Measurements from ENCODE around the gene ESYT2. TPM values are rescaled to one million over a fixed set of nuclear protein-coding genes. Genes with fewer than 3 reads are reported as not detected.
A peak's percentile ranks its signal among the peaks of the same experiment; 100 is the strongest.

The ESYT2 gene
- total and polyA plus RNA-seq, 9 of the 15 experiments (the other 6 are each of a cell fraction or from before 2014, with no cell fraction given), result 5.8 to 86.9 (median 64.7) TPM

DNA sequence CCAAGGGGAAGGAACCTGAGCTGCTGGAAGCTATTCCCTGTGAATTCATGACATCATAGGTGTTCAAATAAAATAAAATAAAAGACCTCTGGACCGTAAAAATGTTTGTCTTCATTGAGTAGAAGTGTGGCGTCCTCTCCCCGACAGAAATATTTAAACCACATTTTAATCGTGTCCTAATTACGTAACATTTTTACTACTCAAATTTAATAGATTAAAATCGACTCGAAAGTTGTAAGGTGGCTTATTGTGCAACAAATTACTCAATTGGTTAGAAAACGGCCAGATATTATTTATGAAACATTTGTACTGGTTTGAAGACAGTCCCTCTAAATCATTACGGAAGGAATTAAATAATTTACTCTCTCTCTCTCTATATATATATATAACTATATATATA, 109.2 kb downstream of the ESYT2 start (continued):
- TF ChIP-seq ZNF12 (CRISPR knock-in tag; IDR thresholded peaks at IDR 0.05), result no peak
- TF ChIP-seq CEBPB (tag; IDR thresholded peaks at IDR 0.05), result peak; percentile 79
- no peak for TF ChIP-seq CEBPG (CRISPR knock-in tag; IDR thresholded peaks at IDR 0.05)
- TF ChIP-seq CEBPG (tag; conservative IDR thresholded peaks at IDR 0.05 in 1 of 2, IDR thresholded peaks at IDR 0.05 in 1 of 2), result peak; percentile 42 to 88; a peak in 3 of 4 replicates
- no peak for TF ChIP-seq MCM7 (IDR thresholded peaks at IDR 0.05)
- no peak for TF ChIP-seq ZNF431 (CRISPR knock-in tag; IDR thresholded peaks at IDR 0.05)
- TF ChIP-seq MED1 (CRISPR knock-in tag; IDR thresholded peaks at IDR 0.05; ENCODE audit: borderline replicate concordance), result no peak

DNA sequence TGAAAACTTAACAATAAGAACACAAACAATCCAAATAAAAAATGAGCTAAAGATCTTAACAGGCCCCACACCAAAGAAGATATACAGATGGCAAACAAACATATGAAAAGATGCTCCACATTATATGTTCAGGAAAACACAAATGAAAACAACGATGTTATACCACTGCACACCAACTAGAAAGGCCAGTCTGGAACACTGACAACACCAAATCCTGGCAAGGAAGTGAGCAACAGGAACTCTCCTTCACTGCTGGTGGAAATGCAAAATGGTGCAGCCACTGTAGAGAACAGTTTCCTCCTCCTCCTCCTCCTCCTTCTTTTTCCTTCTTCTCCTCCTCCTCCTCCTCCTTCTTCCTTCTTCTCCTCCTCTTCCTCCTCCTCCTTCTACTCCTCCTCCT, 112.5 kb downstream of the ESYT2 start:
- H3K4me1 ChIP-seq (replicated peaks in 1 of 2; ENCODE audit: control insufficient read depth in 2 of 2, insufficient read depth in 2 of 2, low read length in 2 of 2), result no peaks in the 10 kb centered on the region
- no peak overlapping the region for H2AFZ ChIP-seq (ENCODE audit: low read depth, low read length)
- FAIRE-seq (no peak), ATAC-seq (peak; percentile 71), DNase-seq (ENCODE audit: extremely low read depth in 1 of 4, low spot score in 3 of 4) (no peak)
- H3K4me2 ChIP-seq (ENCODE audit: insufficient read depth, low read length), result no peak overlapping the region
- ChIA-PET CTCF (ENCODE audit: low intra/inter-chr PET ratio) (no interaction called here), POLR2A (no interaction called here)
- no peaks in the 10 kb centered on the region for H3K9me3 ChIP-seq (replicated peaks; ENCODE audit: control insufficient read depth, insufficient read depth, low read depth, low read length)
- H3K27me3 ChIP-seq (ENCODE audit: control insufficient read depth in 2 of 2, insufficient read depth in 2 of 2, low read length in 2 of 2), result peaks cover 0 to 5% of the 10 kb centered on the region in 2 experiments; a peak in 1 of 5 replicates
- no peaks in the 10 kb centered on the region for H3K79me2 ChIP-seq (ENCODE audit: control insufficient read depth, insufficient read depth, low read length)
- H3K9me1 ChIP-seq (ENCODE audit: control insufficient read depth, insufficient read depth, low read length), result no peaks in the 10 kb centered on the region
- no peak overlapping the region for H3K9ac ChIP-seq (ENCODE audit: insufficient read depth in 1 of 2, low read depth in 2 of 2, low read length in 2 of 2)
- 12% methylated on average over 1 of the region's 1 CpG for WGBS (ENCODE audit: insufficient coverage, low coverage, missing lambda C conversion rate)
- BruUV-seq (replicated peaks), result no TSS peak
- no peaks in the 10 kb centered on the region for H4K20me1 ChIP-seq (replicated peaks; ENCODE audit: control insufficient read depth, insufficient read depth, low read length)
- intact Hi-C loops (cut with micrococcal nuclease), result no loop called here
- H3K27ac ChIP-seq (ENCODE audit: extremely low read depth, low read depth, low read length), result no peak overlapping the region
- H3K36me3 ChIP-seq (ENCODE audit: control insufficient read depth, insufficient read depth, low read length), result no peaks in the 10 kb centered on the region
- no peak overlapping the region for H3K4me3 ChIP-seq
- in situ Hi-C loops (cut with MboI), result no loop called here
- TF ChIP-seq BCOR (IDR thresholded peaks at IDR 0.05), result no peak
- TF ChIP-seq EGR1 (conservative IDR thresholded peaks at IDR 0.05), result no peak
- TF ChIP-seq CBX8 (IDR thresholded peaks at IDR 0.05; ENCODE audit: borderline replicate concordance, extremely low read depth, low read depth, low read length, poor library complexity, severe bottlenecking), result no peak
- no peak for TF ChIP-seq LCOR (CRISPR knock-in tag; IDR thresholded peaks at IDR 0.05)
- TF ChIP-seq, protein P1, sequence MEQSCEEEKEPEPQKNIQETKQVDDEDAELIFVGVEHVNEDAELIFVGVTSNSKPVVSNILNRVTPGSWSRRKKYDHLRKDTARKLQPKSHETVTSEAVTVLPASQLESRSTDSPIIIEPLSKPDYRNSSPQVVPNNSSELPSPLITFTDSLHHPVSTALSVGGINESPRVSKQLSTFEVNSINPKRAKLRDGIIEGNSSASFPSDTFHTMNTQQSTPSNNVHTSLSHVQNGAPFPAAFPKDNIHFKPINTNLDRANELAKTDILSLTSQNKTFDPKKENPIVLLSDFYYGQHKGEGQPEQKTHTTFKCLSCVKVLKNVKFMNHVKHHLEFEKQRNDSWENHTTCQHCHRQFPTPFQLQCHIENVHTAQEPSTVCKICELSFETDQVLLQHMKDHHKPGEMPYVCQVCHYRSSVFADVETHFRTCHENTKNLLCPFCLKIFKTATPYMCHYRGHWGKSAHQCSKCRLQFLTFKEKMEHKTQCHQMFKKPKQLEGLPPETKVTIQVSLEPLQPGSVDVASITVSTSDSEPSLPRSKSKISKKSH (CRISPR knock-in tag; IDR thresholded peaks at IDR 0.05), result no peak
- TF ChIP-seq, protein P2, sequence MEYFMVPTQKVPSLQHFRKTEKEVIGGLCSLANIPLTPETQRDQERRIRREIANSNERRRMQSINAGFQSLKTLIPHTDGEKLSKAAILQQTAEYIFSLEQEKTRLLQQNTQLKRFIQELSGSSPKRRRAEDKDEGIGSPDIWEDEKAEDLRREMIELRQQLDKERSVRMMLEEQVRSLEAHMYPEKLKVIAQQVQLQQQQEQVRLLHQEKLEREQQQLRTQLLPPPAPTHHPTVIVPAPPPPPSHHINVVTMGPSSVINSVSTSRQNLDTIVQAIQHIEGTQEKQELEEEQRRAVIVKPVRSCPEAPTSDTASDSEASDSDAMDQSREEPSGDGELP (CRISPR knock-in tag; IDR thresholded peaks at IDR 0.05; ENCODE audit: borderline replicate concordance), result no peak
- TF ChIP-seq ZNF766 (CRISPR knock-in tag; conservative IDR thresholded peaks at IDR 0.05), result no peak
- no peak for TF ChIP-seq ZNF224 (CRISPR knock-in tag; IDR thresholded peaks at IDR 0.05)
- TF ChIP-seq, protein P3, sequence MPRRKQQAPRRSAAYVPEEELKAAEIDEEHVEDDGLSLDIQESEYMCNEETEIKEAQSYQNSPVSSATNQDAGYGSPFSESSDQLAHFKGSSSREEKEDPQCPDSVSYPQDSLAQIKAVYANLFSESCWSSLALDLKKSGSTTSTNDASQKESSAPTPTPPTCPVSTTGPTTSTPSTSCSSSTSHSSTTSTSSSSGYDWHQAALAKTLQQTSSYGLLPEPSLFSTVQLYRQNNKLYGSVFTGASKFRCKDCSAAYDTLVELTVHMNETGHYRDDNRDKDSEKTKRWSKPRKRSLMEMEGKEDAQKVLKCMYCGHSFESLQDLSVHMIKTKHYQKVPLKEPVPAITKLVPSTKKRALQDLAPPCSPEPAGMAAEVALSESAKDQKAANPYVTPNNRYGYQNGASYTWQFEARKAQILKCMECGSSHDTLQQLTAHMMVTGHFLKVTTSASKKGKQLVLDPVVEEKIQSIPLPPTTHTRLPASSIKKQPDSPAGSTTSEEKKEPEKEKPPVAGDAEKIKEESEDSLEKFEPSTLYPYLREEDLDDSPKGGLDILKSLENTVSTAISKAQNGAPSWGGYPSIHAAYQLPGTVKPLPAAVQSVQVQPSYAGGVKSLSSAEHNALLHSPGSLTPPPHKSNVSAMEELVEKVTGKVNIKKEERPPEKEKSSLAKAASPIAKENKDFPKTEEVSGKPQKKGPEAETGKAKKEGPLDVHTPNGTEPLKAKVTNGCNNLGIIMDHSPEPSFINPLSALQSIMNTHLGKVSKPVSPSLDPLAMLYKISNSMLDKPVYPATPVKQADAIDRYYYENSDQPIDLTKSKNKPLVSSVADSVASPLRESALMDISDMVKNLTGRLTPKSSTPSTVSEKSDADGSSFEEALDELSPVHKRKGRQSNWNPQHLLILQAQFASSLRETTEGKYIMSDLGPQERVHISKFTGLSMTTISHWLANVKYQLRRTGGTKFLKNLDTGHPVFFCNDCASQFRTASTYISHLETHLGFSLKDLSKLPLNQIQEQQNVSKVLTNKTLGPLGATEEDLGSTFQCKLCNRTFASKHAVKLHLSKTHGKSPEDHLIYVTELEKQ (CRISPR knock-in tag; IDR thresholded peaks at IDR 0.05), result no peak
- TF ChIP-seq ZNF263 (CRISPR knock-in tag; IDR thresholded peaks at IDR 0.05; ENCODE audit: borderline replicate concordance), result peak; percentile 82
- TF ChIP-seq HNRNPL (IDR thresholded peaks at IDR 0.05; ENCODE audit: low read depth, low read length), result no peak

Data from K562 (cell line).